ENCODE data around the gene DIAPH3.
"Not testable (repeated sequence)": the region's sequence is repeated elsewhere in the genome, so short reads cannot be mapped to it uniquely, and the experiment has no call there.

DIAPH3 gene

GRCh38 chr13:60047918-60048317, 115.8 kb downstream of the DIAPH3 start:
- Mint-ChIP-seq H3K4me1 (no peaks in the 10 kb centered on the region), H3K4me3 (no peak overlapping the region), H3K9me3 (peaks cover 5% of the 10 kb centered on the region), H3K36me3 (ENCODE audit: low read depth) (peaks cover 2% of the 10 kb centered on the region), H3K27ac (no peak overlapping the region), H3K27me3 (no peaks in the 10 kb centered on the region)
- no peak for DNase-seq
- no peak for ATAC-seq

DNA sequence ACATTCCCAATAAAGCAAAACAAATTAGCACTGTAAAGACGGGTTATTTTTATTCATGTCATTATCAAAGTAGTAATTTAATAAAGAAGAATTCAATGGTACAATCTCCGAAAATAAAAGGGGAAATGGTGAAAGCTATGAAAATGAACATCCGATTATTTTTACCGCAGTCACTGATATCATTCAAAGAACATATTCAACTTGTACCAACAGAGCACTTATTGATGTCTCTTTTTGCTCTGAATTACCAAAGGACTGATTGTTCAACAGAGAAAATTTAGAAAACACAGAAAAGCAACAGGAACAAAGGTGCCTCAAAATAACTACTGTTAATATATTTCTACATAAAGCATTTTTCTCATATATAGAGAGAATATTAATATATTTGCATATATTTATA, 119.4 kb downstream of the DIAPH3 start:
- no peak for ATAC-seq
- H3K27me3 Mint-ChIP-seq = no peaks in the 10 kb centered on the region
- H3K9me3 Mint-ChIP-seq = peaks cover 5% of the 10 kb centered on the region
- H3K4me3 Mint-ChIP-seq = no peak overlapping the region
- H3K36me3 Mint-ChIP-seq (ENCODE audit: low read depth) = peaks cover 2% of the 10 kb centered on the region
- no peaks in the 10 kb centered on the region for H3K4me1 Mint-ChIP-seq
- DNase-seq = no peak
- no peak overlapping the region for H3K27ac Mint-ChIP-seq

GRCh38 chr13:60043262-60043661, 120.5 kb downstream of the DIAPH3 start:
- DNase-seq (no peak), ATAC-seq (no peak)
- Mint-ChIP-seq H3K27ac (no peak overlapping the region), H3K27me3 (no peaks in the 10 kb centered on the region), H3K9me3 (peaks cover 5% of the 10 kb centered on the region), H3K4me1 (no peaks in the 10 kb centered on the region), H3K4me3 (no peak overlapping the region), H3K36me3 (ENCODE audit: low read depth) (peaks cover 2% of the 10 kb centered on the region)

- not testable (repeated sequence) for ATAC-seq
Observed at GRCh38 chr13:60040668-60041067, 123.1 kb downstream of the DIAPH3 start.

DNA sequence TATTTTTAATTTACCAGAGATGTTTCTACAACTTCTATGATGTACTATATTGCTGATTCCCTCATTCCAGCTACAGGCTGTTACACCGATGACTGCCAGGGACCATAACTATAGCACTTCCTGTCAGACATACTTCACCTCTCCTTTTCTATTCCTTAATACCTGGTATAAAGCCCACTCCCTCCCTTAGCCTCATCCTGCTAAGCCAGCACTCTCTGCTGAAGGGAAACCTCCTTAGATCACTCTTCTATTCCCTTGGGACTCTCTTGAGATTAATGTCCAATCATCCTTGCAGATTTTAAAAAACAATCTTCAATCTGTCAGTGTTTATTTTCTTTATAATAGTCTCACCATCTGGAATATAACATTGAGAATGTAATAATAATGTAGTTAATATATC, 127.9 kb downstream of the DIAPH3 start:
- Mint-ChIP-seq H3K4me3 (no peak overlapping the region), H3K36me3 (ENCODE audit: low read depth) (no peaks in the 10 kb centered on the region), H3K9me3 (no peaks in the 10 kb centered on the region), H3K4me1 (no peaks in the 10 kb centered on the region), H3K27me3 (no peaks in the 10 kb centered on the region), H3K27ac (no peak overlapping the region)
- ATAC-seq (no peak), DNase-seq (no peak)

More at GRCh38 chr13:60040668-60041067, 123.1 kb downstream of the DIAPH3 start:
- H3K27me3 Mint-ChIP-seq; DNase-seq; H3K4me1 Mint-ChIP-seq; H3K9me3 Mint-ChIP-seq; H3K27ac Mint-ChIP-seq; H3K36me3 Mint-ChIP-seq (ENCODE audit: low read depth); H3K4me3 Mint-ChIP-seq: not testable (repeated sequence)

GRCh38 chr13:60032851-60033250, 130.9 kb downstream of the DIAPH3 start:
- H3K36me3 Mint-ChIP-seq (ENCODE audit: low read depth) = no peaks in the 10 kb centered on the region
- DNase-seq (no peak), ATAC-seq (no peak)
- H3K9me3 Mint-ChIP-seq = no peaks in the 10 kb centered on the region
- H3K4me1 Mint-ChIP-seq = no peaks in the 10 kb centered on the region
- no peak overlapping the region for H3K27ac Mint-ChIP-seq
- no peak overlapping the region for H3K4me3 Mint-ChIP-seq
- H3K27me3 Mint-ChIP-seq = peaks cover 2% of the 10 kb centered on the region

DNA sequence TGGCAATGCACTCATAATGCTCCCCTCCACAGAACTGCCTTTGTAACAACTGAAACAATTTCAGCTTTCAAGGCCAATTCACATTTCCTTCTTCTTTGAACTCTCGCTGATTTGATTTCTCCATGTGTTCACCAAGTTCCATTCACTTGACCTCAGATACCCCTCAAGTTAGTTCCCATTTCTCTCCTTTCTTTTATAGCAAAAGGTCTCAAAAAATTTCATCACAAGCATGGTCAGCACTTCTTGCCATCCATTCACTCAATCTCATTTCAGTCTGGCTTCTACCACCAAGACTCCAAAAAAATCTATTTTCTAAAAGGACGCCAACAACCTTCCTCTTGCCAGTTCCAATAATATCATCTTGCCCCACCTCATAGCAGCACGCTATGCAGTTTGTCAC, 135.7 kb downstream of the DIAPH3 start:
- H3K4me1 Mint-ChIP-seq = no peaks in the 10 kb centered on the region
- H3K27me3 Mint-ChIP-seq = peaks cover 2% of the 10 kb centered on the region
- H3K9me3 Mint-ChIP-seq = peaks cover 8% of the 10 kb centered on the region
- H3K36me3 Mint-ChIP-seq (ENCODE audit: low read depth) = peaks cover 6% of the 10 kb centered on the region
- H3K27ac Mint-ChIP-seq = no peak overlapping the region
- DNase-seq = no peak
- no peak overlapping the region for H3K4me3 Mint-ChIP-seq
- ATAC-seq = no peak

DNA sequence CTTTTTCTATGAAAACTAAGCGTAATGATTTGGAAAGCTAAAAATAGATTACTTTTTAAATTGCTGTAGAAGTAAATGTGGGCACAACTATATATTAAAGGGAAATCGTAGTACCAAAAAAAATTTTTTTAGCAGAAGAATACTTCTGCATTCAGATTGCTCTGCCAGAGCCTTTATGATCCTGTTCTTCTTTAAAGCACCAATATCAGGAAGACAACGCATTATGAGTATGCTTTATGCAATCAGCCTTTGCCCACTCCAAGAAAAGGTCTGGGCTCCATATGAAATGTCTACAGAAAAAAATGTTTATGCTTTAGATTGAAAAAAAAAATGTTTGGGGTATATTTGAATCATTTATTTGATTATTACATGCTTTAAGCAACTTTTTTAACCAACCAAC, 137.4 kb downstream of the DIAPH3 start:
- Mint-ChIP-seq H3K9me3 (peaks cover 8% of the 10 kb centered on the region), H3K27me3 (peaks cover 2% of the 10 kb centered on the region), H3K27ac (no peak overlapping the region), H3K36me3 (ENCODE audit: low read depth) (peaks cover 6% of the 10 kb centered on the region), H3K4me3 (no peak overlapping the region), H3K4me1 (no peaks in the 10 kb centered on the region)
- DNase-seq (no peak), ATAC-seq (no peak)

GRCh38 chr13:60020288-60020687, 143.4 kb downstream of the DIAPH3 start:
- H3K36me3 Mint-ChIP-seq (ENCODE audit: low read depth) = peaks cover 7% of the 10 kb centered on the region
- H3K9me3 Mint-ChIP-seq = peaks cover 8% of the 10 kb centered on the region
- peaks cover 2% of the 10 kb centered on the region for H3K4me1 Mint-ChIP-seq
- no peak overlapping the region for H3K4me3 Mint-ChIP-seq
- H3K27me3 Mint-ChIP-seq = no peaks in the 10 kb centered on the region
- DNase-seq (no peak), ATAC-seq (no peak)
- H3K27ac Mint-ChIP-seq = no peak overlapping the region

- no peak for DNase-seq
- ATAC-seq = no peak
- H3K4me1 Mint-ChIP-seq = peaks cover 2% of the 10 kb centered on the region
- no peak overlapping the region for H3K4me3 Mint-ChIP-seq
- no peaks in the 10 kb centered on the region for H3K27me3 Mint-ChIP-seq
- H3K27ac Mint-ChIP-seq = no peak overlapping the region
- H3K36me3 Mint-ChIP-seq (ENCODE audit: low read depth) = peaks cover 4% of the 10 kb centered on the region
- H3K9me3 Mint-ChIP-seq = peaks cover 4% of the 10 kb centered on the region
Observed at GRCh38 chr13:60019119-60019993, 144.4 kb downstream of the DIAPH3 start.

DNA sequence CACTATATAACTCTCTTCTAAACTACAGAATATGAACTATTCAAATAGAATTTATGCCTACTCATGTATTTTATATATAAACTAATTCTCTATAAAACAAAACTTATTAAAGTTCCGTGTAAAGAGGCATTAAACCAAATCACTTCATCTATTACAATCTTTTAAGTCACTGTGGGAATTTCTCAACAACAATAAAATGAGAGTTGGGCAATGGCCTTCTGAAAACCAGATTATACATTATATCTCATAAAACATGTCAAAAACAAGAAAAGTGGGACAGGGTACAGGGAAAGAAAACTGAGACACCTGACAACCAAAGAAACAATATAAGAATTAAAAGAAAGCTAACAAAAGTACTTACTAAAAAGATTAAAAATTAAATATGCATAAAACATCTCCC, 145.2 kb downstream of the DIAPH3 start:
- ATAC-seq = no peak
- Mint-ChIP-seq H3K4me1 (peaks cover 2% of the 10 kb centered on the region), H3K9me3 (no peaks in the 10 kb centered on the region), H3K4me3 (no peak overlapping the region), H3K27ac (no peak overlapping the region), H3K27me3 (no peaks in the 10 kb centered on the region), H3K36me3 (ENCODE audit: low read depth) (peaks cover 1% of the 10 kb centered on the region)
- no peak for DNase-seq

GRCh38 chr13:60016229-60016628, 147.5 kb downstream of the DIAPH3 start:
- no peaks in the 10 kb centered on the region for H3K27me3 Mint-ChIP-seq
- no peak overlapping the region for H3K27ac Mint-ChIP-seq
- DNase-seq = no peak
- H3K4me3 Mint-ChIP-seq = no peak overlapping the region
- H3K36me3 Mint-ChIP-seq (ENCODE audit: low read depth) = peaks cover 1% of the 10 kb centered on the region
- no peak for ATAC-seq
- H3K9me3 Mint-ChIP-seq = no peaks in the 10 kb centered on the region
- H3K4me1 Mint-ChIP-seq = peaks cover 2% of the 10 kb centered on the region

DNA sequence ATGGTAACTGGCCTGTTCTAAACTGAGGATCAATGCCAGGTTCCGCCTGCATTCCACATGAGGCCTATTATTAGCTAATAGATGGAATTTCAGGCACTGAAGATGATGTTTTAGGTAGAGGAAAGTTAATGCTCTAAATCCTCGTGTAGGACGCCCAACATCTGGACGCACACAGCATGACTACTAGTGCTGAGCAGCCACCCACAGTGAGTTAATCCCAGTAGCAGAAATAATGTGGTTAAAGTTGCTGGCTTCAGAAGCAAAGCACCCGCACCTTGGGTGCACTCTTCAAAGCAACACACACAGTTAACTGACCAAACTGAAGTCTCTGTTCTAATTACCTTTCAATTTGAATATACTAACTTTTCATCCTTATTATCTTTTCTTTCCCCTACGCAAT, 150.6 kb downstream of the DIAPH3 start:
- Mint-ChIP-seq H3K4me3 (no peak overlapping the region), H3K4me1 (no peaks in the 10 kb centered on the region), H3K36me3 (ENCODE audit: low read depth) (peaks cover 1% of the 10 kb centered on the region), H3K27me3 (no peaks in the 10 kb centered on the region), H3K9me3 (no peaks in the 10 kb centered on the region), H3K27ac (no peak overlapping the region)
- DNase-seq = no peak
- no peak for ATAC-seq

DNA sequence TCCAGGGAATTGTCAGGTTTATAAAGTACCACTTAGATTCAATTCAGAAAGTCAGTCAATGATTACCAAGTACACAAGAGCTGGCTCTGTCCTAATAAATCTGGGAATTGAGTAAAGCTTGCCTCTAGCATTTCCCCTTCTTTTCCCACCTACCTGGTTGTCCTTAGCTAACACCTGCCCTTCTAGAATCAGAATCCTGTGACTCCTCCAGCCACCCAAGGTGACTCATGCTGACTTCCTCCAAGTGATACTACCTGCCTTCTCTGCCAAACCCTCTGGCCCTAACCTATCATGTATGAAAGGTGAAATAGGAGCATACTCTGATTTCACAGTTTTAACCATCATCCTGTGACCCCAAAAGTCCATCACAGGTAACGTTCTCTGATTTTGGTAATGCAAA, 151.2 kb downstream of the DIAPH3 start:
- DNase-seq (no peak), ATAC-seq (no peak)
- H3K36me3 Mint-ChIP-seq (ENCODE audit: low read depth) = peaks cover 1% of the 10 kb centered on the region
- no peaks in the 10 kb centered on the region for H3K9me3 Mint-ChIP-seq
- no peaks in the 10 kb centered on the region for H3K27me3 Mint-ChIP-seq
- no peak overlapping the region for H3K27ac Mint-ChIP-seq
- no peak overlapping the region for H3K4me3 Mint-ChIP-seq
- no peaks in the 10 kb centered on the region for H3K4me1 Mint-ChIP-seq

DNA sequence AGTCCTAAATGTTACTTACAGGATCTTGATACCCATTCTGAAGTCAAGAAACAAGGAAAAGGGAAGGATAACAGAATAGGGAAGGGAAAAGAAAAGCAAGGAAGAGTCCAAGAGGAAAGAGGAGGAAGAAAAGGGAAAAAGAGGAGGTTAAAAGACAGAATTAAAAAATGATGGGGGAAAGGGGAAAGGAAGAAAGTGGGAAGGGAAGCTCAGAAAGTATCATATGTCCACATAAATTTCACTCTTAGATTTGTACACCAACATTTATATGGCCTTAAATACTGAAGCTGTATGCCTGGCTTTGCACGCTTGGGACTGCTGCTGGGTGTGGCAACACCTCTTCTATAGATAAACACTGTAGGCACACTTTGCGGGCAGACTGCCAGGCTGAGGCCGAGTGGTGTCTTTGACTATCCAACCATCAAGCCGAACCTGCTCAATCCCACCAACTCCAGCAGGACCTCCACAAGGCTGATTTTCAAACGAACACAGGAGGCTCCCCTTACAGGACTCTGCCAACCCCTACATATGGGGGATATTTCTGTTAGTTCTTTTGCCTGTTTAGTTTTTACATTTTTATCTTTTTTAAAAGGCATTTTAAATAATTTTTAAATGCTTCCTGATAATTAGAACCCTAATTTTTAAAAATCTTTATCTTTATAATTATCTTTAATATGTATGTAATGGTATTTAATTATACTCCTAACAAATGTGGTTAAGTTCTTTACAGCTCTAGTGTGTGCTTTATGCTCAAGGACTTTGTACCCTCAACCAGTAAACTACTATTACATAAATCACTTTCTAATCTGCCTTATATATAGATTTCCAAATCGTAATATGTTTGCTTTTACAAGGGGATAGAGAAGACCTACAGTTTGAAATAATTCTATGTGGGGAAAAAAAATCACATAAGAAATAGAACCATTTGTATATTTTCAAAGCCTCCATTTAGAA, 154.2 kb downstream of the DIAPH3 start:
- Mint-ChIP-seq H3K27ac (no peak overlapping the region), H3K27me3 (no peaks in the 10 kb centered on the region), H3K4me3 (no peak overlapping the region), H3K9me3 (no peaks in the 10 kb centered on the region), H3K4me1 (no peaks in the 10 kb centered on the region), H3K36me3 (ENCODE audit: low read depth) (no peaks in the 10 kb centered on the region)
- ATAC-seq (no peak), DNase-seq (no peak)

Data from activated naive CD8-positive, alpha-beta T cell treated with anti-CD3 and anti-CD28 coated beads, Interleukin-2, amount 50 U/mL, for 24 hours (primary cell).